T-helper 2 cell treated with Interferon-gamma antibody and Interleukin-4, amounts not matched to agents 100 ng/mL and 5 ng/mL, for 36 hours (primary cell): Measurements from ENCODE around the gene TAPBP. TPM values are rescaled to one million over a fixed set of nuclear protein-coding genes. Genes with fewer than 3 reads are reported as not detected.
"Not testable (repeated sequence)": the region's sequence is repeated elsewhere in the genome, so short reads cannot be mapped to it uniquely, and the experiment has no call there.

Source experiments
- intact Hi-C: fragments of 100-400 bp; cut with micrococcal nuclease; formaldehyde crosslinking; loops from one replicate; pipeline ENCODE4 v1.15.1; 2023
- total RNA-seq: library from RNA; stranded (reverse); gene quantifications from 2 replicates; pipeline ENCODE4 v1.2.3, GENCODE V29; 2022

The TAPBP gene
- total RNA-seq = 277 TPM in 2 replicates

GRCh38 chr6:33313709-33314514 lies at the start of gene TAPBP:
TAPBP (minus strand) TSS chr6:33314078; CDS start chr6:33314041, 37 bp downstream.
- intact Hi-C loops = loop anchor here (1.0 to 10.0 kb wide), 6 partner anchors 9 to 459 kb away; partner anchors contain the start of genes HSD17B8, PSMB9, RXRB and SLC39A7

DNA sequence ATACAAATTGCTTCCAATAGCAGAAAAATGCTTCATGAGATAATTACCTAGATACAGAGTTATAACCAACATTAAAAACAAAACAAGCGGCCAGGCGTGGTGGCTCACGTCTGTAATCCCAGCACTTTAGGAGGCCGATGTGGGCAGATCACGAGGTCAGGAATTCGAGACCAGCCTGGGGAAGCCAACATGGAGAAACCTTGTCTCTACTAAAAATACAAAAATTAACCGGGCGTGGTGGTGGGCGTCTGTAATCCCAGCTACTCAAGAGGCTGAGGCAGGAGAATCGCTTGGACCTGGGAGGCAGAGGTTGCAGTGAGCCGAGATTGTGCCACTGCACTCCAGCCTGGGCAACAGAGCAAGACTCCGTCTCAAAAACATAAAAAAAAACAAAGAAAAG lies 49.6 kb upstream of the TAPBP start:
- intact Hi-C loops = not testable (repeated sequence)

DNA sequence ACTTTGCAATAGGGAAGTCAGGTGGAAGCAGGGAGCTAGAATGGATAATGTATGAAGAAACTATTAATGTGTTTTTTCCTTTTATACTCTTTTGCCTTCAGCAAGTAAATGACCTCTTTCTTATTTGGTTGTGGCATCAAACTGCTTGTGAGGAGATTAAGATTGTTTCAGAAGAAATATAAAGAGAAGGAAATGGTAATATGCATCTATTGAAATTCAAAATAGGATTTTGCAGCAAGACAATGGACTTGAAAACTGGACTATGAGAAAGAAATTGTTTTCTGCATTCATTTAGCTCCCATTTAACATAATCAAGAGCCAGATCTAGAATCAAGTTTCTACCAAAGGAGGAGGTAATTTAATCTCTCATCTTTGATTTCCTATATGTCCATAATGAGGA lies 45.5 kb upstream of the TAPBP start:
- intact Hi-C loops = no loop called here

DNA sequence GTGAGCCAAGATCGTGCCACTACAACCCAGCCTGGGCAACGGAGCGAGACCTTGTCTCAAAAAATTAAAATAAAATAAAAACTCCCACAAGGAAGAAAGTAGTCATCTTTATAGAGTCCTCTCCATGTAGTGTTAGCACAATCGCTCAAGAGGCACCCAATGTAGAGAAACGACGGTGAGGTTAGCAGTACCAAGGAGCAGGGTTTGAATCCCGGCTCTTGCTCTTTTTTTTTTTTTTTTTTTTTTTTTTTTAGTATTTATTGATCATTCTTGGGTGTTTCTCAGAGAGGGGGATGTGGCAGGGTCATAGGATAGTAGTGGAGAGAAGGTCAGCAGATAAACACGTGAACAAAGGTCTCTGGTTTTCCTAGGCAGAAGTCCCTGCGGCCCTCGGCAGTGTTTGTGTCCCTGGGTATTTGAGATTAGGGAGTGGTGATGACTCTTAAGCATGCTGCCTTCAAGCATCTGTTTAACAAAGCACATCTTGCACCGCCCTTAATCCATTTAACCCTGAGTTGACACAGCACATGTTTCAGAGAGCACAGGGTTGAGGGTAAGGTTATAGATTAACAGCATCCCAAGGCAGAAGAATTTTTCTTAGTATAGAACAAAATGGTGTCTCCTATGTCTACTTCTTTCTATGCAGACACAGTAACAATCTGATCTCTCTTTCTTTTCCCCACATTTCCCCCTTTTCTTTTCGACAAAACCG lies 43.4 kb upstream of the TAPBP start:
- intact Hi-C loops = not testable (repeated sequence)

GRCh38 chr6:33356295-33356694 lies 42.4 kb upstream of the TAPBP start:
- intact Hi-C loops = no loop called here

DNA sequence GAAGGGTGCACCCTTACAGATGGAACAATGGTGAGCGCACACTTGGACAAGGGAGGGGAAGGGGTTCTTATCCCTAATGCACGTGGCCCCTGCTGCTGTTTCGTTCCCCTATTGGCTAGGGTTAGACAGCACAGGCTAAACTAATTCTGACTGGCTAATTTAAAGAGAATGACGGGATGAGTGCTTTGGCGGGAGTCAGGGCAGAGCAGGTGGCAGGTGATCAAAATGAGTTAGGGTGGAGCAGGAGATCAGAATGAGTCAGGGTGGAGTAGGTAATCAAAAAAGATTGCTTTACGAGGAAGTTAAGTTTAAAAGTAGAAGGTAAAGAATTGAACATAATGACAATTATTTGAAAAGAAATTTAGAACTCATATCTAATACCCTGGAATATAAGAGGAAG lies 42.0 kb upstream of the TAPBP start:
- intact Hi-C loops = not testable (repeated sequence)

DNA sequence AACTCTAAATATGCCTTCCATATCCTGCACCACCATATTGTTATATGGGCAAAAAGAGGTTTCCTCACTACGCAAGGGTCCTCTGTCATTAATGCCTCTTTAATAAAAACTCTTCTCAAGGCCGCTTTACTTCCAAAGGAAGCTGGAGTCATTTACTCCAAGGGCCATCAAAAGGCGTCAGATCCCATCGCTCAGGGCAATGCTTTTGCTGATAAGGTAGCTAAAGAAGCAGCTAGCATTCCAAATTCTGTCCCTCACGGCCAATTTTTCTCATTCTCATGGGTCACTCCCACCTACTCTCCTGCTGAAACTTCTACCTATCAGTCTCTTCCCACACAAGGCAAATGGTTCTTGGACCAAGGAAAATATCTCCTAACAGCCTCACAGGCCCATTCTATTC lies 33.9 kb upstream of the TAPBP start:
- intact Hi-C loops = no loop called here

DNA sequence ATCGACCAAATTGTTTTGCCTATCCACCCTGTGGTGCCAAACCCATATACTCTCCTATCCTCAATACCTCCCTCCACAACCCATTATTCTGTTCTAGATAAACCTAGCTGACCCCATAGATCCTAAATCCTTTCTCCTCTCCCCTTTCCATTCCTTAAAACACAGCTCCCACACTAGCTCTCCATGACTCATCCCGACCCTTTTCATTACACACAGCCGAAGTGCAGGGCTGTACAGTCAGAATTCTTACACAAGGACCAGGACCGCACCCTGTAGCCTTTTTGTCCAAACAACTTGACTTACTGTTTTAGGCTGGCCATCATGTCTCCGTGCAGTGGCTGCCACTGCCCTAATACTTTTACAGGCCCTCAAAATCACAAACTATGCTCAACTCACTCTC lies 33.1 kb upstream of the TAPBP start:
- intact Hi-C loops = not testable (repeated sequence)

DNA sequence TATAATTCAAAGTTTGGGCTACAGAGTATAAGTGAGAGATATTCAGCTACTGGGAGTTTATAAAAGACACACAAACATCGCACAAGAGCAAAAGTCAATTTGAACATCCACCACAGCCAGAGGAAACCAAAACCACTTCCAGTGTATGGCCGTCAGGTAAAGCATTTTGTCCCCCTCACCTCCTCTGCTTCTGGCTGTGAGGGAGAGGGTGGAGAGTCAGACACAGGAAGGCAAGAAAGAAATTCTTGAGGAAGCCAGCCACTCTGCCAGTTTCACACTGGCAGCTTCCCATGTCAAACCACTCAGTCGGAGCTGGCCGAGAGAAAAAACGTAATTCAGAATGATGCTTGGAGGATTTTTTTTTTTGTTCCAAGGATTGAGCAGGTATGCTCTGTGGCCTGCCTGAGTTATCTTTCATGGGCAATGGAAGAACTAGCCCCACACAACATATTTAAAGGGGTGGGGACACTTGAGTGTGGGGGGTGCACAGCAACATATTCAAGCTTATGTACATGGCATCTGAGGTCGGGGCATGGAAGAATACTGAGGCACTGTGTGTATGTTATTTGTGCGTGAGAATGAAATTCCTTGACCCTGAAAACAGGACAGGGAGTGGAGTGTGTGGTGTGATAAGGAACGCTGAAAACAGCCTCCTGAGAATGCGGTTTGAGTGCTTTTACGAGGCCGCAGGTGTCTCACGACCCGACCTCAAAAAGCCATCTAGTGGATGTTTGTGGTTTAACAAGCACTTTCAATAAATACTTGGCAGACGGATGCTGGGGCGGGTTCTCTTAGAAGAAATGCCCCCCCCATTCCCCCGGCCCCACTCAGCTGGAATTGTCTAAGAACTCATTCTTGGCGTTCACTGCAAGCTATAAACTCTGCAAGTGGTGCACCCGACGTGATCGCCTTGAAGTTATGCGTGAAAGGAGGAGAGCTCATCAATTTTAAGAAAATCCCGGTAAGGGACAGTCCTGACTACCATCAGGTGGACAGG lies 31.1 kb upstream of the TAPBP start:
- intact Hi-C loops = loop anchor here (1.0 to 2.0 kb wide), 5 partner anchors 22 to 68 kb away; partner anchors contain the start of genes B3GALT4, KIFC1 and ZBTB22

- intact Hi-C loops = loop anchor here (1.0 to 2.0 kb wide), 3 partner anchors 21 to 67 kb away; partner anchors contain the start of gene B3GALT4
Measured at GRCh38 chr6:33343953-33344611, 30.2 kb upstream of the TAPBP start.

DNA sequence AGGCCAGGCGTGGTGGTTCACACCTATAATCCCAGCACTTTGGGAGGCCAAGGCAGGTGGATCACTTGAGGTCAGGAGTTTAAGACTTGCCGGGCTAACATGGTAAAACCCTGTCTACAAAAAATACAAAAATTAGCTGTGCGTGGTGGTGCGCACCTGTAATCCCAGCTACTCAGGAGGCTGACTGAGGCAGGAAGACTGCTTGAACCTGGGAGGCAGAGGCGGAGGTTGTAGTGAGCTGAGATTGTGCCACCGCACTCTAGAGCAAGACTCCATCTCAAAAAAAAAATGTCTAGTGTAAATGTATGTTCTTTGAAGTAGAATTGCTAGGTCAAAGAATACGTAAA lies 29.7 kb upstream of the TAPBP start:
- intact Hi-C loops = not testable (repeated sequence)

GRCh38 chr6:33339193-33339592 lies 25.3 kb upstream of the TAPBP start:
- intact Hi-C loops = no loop called here

DNA sequence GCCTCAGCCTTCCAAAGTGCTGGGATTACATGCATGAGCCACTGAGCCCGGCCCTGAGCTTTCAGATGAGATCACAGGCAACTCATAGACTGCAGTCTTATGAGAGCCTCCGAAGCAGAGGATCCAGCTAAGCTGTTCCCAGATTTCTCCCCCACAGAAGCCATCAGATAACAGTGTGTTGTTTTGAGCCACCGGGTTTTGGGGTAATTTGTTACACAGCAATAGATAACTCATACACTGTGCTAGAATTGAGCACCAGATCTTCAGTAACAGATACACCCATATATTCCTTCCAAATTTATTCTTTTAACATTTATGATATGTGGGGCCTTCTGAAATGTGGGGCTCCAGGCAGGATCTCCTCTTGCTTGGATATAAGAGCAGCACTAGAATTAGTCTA lies 22.6 kb upstream of the TAPBP start:
- intact Hi-C loops = no loop called here

DNA sequence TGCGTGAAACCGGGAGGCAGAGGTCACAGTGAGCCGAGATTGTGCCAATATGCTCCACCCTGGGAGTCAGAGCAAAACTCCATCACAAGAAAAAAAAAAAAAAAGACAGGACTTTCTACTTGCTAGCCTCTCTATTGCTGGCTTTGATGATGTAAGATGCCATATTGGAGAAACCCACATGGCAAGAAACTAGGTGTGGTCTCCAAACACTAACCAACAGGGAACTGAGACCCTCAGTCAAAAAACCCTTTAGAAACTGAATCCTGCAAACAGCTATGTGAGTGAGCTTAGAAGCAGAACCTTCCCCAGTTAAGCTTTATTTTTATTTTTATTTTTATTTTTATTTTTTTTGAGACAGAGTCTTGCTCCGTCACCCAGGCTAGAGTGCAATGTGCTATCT lies 22.0 kb upstream of the TAPBP start:
- intact Hi-C loops = no loop called here

DNA sequence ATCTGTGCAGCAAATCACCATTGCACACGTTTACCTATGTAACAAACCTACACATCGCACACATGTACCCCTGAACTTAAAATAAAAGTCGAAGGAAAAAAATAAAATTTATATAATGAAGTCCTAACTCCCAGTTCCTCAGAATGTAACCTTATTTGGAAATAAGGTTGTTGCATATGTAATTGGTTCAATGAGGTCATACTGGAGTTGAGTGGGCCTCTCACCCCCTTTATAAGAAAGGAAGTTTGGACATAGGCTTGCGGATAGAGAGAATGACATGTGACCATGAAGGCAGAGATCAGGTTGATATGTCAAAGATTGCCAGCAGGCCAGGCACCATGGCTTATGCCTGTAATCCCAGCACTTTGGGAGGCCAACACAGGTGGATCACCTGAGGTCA lies 19.8 kb upstream of the TAPBP start:
- intact Hi-C loops = no loop called here

GRCh38 chr6:33330736-33331135 lies 16.9 kb upstream of the TAPBP start:
- intact Hi-C loops = no loop called here

DNA sequence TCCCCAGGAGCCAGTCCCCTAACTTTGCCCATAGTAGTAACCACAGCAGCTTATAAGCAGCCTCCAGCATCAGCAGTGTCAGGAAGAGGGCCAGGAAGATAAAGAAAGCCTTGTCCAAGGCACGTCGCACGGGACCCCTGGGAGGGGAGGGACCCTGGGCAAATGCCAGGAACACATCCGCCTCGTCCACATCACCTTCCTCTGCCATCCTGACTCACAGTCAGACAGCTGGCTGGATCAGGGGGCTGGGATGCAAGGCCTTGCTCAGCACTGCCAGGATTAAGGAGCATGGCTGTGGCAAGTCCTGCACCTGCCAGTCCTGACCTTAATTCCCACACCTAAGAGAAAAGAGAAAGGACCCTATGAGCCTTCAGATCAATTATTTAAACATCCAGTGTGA lies 15.2 kb upstream of the TAPBP start:
- intact Hi-C loops = no loop called here

DNA sequence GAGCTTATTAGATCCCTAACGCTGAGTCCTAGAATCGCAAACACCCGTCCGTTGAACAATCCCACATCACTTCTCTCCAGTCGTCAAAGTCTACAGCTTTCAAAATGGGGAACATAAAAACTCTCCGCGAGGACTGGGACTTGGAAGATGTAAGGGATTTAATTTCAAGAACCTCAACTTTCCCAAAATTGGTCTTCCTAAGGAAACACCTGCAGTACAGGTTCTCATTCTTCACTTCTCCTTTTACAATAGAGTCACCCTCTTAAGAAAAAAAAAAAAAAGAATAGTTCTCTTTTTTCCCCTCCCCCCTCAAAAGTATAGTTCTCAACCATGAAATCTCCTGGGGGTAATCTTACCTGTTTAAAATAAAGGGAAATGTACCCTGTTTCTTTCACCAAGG lies 10.2 kb upstream of the TAPBP start:
- intact Hi-C loops = no loop called here

- intact Hi-C loops = loop anchor here (1.0 kb wide), 5 partner anchors 9 to 87 kb away; partner anchors contain the start of genes KIFC1, TAPBP and VPS52
Measured at GRCh38 chr6:33323623-33323948, 9.7 kb upstream of the TAPBP start.

GRCh38 chr6:33321227-33321626 lies 7.3 kb upstream of the TAPBP start:
- intact Hi-C loops = no loop called here
